GM19099 (cell line): ENCODE results near the gene APP.

Experiments
- POLR2A ChIP-seq: IDR thresholded peaks from 3 replicates; pipeline ENCODE4 v1.6.1; 2011; ENCODE audit warnings: low read depth; ENCODE audit not compliant: insufficient read length; ENCODE audit errors: extremely low read depth

The APP gene

GRCh38 chr21:26011292-26011940, 159.2 kb downstream of the APP start:
- no peak for TF ChIP-seq POLR2A

- no peak for TF ChIP-seq POLR2A
Measured at GRCh38 chr21:26007951-26008498, 162.5 kb downstream of the APP start.

- no peak for TF ChIP-seq POLR2A
Measured at GRCh38 chr21:26005464-26005863, 165.1 kb downstream of the APP start.

- TF ChIP-seq POLR2A = no peak
Measured at GRCh38 chr21:26003404-26003803, 167.2 kb downstream of the APP start.

GRCh38 chr21:26001356-26001755, 169.2 kb downstream of the APP start:
- no peak for TF ChIP-seq POLR2A

- TF ChIP-seq POLR2A = no peak
Measured at GRCh38 chr21:25999921-26000582, 170.5 kb downstream of the APP start.

GRCh38 chr21:25997788-25998611, 172.6 kb downstream of the APP start:
- no peak for TF ChIP-seq POLR2A

- TF ChIP-seq POLR2A = no peak
Measured at GRCh38 chr21:25995278-25995677, 175.3 kb downstream of the APP start.

GRCh38 chr21:25994758-25995163, 175.8 kb downstream of the APP start:
- TF ChIP-seq POLR2A = no peak

GRCh38 chr21:25988738-25989137, 181.8 kb downstream of the APP start:
- TF ChIP-seq POLR2A = no peak

GRCh38 chr21:25987531-25987930, 183.0 kb downstream of the APP start:
- no peak for TF ChIP-seq POLR2A

- TF ChIP-seq POLR2A = no peak
Measured at GRCh38 chr21:25986928-25987327, 183.6 kb downstream of the APP start.

- TF ChIP-seq POLR2A = no peak
Measured at GRCh38 chr21:25985990-25986389, 184.6 kb downstream of the APP start.

- no peak for TF ChIP-seq POLR2A
Measured at GRCh38 chr21:25984538-25984937, 186.0 kb downstream of the APP start.

GRCh38 chr21:25983745-25984144, 186.8 kb downstream of the APP start:
- no peak for TF ChIP-seq POLR2A
